GM21529 (cell line): ENCODE results near the gene ZNF839.
A peak's percentile ranks its signal among the peaks of the same experiment; 100 is the strongest.
"Not testable (repeated sequence)": the region's sequence is repeated elsewhere in the genome, so short reads cannot be mapped to it uniquely, and the experiment has no call there.

ENCODE experiments used
- ATAC-seq: cut with Tn5 transposase; IDR thresholded peaks from one replicate; pipeline ENCODE4 v1.9.1; 2021; ENCODE audit not compliant: unreplicated experiment

The ZNF839 gene

DNA sequence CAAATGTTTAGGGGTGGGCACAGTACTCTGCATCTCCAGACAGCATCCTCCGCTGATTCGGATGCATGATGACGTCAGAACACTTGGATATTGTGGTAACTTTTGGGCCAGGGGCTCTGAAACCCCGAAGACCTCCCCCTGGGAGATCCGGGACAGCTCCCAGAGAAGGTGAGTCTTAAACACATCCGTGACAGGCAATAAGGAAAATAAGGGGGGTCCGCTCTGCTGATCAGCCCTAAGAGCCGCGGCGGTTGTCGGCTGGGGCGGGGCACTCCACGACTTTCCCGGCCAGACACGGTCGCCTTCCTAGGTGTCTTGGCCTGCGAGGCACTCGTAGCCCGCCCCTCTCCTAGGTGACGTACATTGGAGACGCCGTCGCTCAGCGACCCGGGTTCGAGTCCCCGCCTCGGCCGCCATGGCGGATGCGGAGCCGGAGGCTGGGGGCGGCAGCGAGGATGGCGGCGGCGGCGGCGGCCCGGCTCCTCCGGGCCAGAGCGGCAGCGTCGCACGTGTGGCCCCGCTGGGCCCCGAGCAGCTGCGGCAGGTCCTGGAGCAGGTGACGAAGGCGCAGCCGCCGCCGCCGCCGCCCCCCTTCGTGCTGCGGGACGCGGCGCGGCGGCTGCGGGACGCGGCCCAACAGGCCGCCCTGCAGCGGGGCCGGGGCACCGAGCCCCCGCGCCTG, at the start of gene ZNF839:
Gene ZNF839 (plus strand): TSS at position 396 of the 682 bp plus-strand sequence. CDS start 20 bp downstream, at position 416.
- peak; percentile 54 for ATAC-seq

DNA sequence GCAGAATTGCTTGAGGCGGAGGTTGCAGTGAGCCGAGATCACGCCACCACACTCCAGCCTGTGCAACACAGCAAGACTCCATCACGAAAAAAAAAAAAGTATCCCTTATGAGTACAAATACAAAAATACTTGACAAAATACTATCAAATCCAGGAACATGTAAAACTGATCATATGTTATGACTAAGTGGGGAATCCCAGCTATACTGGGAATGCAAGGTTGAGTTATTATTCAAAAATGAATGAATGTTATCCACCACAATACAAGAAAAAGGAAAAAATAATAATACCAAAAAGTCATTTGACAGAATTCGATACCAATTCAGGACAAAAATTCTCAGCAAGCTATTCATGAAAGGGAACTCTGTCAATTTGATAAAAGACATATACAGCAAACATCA, 47.2 kb upstream of the ZNF839 start:
- no peak for ATAC-seq

DNA sequence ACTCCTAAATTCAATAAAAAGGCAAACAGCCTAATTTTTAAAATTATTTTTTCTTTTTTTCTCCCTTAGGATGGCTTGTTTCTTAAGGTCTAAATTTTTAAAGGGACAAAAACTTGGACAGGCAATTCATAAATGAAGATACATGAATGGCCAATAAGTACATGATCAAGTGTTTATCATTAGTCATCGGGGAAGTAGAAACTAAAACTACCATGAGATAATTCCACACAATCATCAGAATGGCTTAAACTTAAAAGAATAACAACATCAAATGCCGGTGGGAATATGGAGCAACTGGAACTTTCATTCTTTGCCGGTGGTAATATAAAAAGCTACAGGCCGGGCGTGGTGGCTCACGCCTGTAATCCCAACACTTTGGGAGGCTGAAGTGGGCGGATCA, 43.7 kb upstream of the ZNF839 start:
- no peak for ATAC-seq

DNA sequence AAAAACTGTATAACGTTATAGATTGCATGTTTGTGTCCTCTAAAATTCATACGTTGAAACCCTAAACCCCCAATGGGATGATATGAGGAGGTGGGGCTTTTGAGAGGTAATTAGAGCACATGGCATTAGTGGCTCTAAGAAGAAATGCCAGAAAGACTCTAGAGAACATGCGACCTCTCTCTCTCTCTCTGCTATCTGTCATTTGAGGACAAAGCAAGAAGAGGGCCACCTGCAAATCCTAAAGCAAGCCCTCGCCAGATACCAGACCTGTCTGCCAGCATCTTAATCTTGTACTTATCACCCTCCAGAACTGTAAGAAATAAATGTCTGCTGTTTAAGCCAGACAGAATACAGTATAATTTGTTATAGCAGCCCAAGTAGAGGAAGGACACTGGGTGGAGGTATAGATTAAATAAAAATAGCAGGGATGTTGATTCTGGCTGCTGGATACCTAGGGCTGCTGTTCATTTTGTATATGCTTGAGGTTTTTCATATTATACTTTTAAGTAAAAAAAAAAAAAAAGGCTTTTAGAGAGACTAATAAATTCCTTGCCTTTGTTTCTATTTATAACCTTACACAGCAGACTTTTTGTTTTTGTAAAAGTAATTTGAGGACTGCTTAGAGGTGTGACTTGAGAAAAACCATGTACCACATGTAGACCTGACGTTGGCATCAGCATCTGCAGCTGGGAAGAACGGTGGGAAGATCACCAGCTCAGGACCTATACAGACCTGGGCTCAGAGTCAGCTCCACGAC, 41.5 kb upstream of the ZNF839 start:
- ATAC-seq = no peak

DNA sequence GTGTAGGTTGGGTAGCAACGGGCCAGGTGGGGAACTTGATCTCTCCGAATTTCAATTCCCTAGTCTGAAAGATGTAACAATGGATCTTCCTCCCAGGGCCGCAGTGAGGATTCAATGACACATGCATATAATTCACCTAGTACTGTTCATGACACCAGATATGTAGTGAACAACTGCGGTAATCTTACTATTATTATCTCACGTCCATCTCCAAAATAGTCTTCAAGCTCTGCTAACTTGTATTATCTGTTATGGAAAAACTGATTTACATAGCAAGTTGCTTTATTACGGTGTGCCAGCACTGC, 41.0 kb upstream of the ZNF839 start:
- no peak for ATAC-seq

DNA sequence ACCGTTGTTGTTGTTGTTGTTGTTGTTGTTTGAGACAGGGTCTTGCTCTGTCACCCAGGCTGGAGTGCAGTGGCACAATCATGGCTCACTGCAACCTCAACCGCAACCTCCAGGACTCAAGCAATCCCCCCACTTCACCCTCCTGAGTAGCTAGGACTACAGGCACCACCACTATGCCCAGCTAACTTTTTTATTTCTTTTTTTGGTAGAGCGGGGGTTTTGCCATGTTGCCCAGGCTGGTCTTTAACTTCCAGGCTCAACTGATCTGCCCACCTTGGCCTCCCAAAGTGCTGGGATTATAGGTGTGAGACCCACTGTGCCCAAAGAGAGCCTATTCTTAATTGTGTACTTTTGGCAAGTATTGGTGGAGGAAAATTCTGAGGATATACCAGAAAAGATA, 40.3 kb upstream of the ZNF839 start:
- ATAC-seq = no peak

DNA sequence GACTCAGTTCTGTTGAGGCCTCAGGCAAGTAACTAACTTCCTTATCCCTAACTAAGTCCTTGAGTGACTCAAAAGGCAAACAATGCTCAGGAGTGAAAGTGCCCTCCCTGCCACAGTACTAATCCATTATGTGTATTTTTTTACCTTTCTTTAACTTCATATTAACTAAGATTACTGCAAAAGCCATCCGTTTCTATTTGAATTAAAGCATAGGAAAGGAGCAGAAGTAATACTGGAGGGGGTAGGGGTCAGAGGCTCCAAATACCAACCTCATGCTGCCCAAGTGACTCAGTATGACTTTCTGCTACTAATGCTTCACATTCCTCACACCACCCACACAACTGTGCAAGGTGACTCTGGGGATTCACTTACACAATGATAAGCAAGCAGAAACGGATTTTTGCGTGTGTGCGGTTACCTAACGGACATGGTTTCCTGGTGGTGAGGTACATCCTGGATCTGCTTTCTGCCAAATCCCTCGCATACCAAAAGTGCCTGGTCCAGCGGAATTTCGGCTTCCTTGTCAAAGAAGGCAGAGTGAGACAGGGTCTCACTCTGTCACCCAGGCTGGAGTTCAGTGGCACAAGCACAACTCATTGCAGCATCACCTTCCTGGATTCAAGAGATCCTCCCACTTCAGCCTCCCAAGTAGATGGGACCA, 39.7 kb upstream of the ZNF839 start:
- ATAC-seq = no peak

DNA sequence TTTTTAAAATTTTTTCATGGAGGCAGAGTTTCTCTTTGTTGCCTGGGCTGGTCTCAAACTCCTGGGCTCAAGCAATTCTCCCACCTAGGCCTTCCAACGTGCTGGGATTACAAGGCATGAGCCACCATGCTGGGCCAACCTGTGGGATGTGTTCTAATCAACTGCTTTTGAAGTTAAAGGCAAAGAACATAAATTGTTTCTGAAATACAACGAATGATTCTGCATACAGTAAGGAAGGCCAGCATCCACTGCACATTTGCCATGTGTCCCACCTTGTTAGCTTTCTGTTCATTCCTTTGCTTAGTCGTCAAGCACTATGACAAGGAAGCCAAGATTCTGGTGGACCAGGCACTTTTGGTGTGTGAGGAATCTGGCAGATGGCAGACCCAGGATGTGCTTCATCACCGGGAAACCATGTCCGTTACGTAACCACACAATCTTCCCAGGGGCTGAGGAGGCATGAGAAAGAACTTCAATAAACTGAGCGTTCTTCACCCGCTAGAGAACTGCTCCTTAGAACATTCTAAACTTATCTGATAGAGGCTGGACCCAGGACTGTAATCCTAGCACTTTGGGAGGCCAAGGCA, 39.1 kb upstream of the ZNF839 start:
- ATAC-seq = no peak

DNA sequence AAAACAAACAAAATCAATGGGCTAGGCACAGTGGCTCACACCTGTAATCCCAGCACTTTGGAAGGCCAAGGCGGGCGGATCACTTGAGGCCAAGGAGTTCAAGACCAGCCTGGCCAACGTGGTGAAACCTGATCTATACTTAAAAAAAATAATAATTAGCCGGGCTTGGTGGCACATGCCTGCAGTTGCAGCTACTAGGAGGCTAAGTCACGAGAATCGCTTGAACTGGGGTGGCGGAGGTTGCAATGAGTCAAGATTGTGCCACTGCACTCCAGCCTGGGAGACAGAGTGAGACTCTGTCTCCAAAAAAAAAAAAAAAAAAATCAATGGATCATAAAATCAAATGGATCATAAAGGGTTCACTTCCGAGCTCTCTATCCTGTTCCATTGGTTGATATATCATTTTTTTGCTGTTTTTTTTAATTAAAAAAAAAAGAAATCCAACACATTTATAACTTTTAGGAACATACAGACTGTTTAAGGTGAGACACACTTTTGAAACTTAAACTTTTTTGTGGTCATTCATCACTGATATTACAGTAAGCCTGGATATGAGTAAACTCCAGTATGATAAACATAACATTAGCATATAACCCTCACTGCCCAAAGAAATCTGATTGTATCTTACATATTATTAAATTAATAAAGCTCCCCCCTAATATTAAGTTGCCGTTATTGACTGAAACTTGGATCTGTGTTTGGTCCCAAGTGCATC, 36.6 kb upstream of the ZNF839 start:
- no peak for ATAC-seq

DNA sequence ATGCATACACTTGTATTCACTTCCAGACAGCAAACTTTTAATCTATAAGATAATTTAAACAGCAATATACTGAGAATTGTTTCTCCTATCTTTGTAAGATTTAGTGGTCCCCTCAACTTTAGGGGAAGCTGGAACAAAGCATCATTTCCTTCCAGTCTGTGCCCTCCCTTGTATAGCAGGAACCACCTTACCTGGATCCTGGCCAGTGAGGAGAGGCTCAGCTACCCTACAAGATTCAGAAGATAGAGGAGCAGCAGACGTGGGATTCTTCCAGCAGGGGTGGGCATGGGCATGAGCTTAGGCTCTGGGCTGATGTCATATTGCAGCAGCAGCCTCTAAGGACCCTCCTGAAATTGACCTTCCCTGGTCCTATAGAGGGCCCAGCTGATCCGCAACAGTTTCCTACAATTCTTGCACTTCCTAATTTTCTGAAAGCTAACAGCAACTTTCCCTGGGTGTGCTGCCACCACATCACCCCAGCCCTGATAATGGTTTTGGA, 35.9 kb upstream of the ZNF839 start:
- no peak for ATAC-seq

DNA sequence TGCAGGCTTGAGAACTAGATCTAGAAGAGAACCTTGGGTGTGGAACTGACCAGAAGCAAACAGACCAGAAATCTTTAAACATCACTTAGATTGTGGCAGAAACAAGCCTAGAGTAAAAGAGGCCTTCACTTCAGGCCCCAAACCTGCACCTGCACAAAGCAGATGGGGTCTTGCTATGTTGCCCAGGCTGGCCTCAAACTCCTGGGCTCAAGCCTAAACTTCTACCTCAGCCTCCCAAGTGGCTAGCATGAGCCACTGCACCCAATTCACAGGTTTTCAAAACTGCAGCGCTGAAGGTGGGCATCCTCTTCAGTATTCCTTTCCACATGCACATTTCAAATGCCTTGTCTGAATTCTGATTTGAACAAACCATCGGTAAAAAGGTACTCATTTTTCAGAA, 34.4 kb upstream of the ZNF839 start:
- no peak for ATAC-seq

DNA sequence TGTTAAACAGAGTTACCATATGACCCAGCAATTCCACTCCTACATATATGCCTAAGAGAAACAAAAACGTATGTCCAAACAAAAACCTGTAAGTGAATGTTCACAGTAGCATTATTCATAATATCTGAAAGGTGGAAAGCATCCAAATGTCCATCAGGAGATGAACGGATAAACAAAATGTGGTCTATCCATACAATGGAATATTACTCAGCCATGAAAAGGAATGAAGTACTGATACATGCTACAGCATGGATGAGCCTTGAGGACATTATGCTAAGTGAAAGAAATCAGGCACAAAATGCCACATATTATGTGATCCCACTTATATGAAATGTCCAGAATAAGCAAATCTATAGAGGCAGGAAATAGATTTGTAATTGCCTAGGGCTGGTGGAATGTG, 31.4 kb upstream of the ZNF839 start:
- no peak for ATAC-seq

DNA sequence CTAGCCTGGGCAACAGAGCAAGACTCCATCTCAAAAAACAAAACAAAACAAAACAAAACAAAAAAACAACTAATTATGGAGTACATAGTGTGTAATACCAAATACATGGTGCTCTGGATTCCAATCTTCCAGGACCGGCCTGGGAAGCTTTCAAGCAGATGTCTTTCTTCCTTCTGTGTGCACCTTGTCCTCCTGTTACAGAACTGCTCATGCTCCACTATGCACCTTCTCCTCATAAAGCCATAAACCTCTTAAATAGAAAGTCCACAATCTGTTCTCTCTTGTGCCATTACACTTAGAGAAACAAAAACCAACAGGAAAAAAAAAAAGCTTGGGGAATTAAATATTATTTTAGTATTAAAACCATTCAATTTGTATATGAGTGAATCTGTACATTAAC, 27.1 kb upstream of the ZNF839 start:
- no peak for ATAC-seq

DNA sequence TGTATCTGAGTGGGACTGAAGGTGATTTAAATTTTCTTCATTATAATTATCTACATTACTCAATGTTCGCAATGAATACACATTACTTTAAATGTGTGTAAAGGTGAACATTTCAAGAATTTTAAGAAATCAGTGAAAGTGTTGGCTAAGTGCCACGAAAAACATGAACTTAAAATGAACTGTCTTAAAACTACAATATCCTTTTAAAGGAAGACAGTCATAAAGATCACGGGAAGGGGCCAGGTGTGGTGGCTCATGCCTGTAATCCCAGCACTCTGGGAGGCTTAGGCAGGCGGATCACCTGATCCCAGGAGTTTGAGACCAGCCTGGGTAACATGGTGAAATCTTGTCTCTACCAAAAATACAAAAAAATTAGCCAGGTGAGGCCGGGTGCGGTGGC, 25.8 kb upstream of the ZNF839 start:
- no peak for ATAC-seq

DNA sequence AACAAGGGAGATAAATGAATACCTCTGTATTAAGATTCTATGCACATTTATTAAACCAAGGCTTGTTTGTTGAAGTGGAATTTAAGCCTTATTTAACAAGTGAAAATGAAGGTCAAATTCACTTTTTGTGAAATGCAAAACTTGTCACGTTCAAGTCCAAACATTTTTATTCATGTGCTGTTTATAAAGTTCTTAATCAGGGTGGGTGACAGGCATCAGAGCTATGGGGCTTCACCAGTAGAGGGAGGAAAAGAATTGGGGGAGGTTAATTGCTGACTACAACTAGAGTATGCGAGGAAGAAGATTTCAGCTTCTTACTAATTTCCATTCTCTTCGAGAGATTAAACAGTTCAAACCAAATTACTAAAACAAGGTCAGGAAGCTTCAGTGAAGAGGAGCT, 24.3 kb upstream of the ZNF839 start:
- no peak for ATAC-seq

DNA sequence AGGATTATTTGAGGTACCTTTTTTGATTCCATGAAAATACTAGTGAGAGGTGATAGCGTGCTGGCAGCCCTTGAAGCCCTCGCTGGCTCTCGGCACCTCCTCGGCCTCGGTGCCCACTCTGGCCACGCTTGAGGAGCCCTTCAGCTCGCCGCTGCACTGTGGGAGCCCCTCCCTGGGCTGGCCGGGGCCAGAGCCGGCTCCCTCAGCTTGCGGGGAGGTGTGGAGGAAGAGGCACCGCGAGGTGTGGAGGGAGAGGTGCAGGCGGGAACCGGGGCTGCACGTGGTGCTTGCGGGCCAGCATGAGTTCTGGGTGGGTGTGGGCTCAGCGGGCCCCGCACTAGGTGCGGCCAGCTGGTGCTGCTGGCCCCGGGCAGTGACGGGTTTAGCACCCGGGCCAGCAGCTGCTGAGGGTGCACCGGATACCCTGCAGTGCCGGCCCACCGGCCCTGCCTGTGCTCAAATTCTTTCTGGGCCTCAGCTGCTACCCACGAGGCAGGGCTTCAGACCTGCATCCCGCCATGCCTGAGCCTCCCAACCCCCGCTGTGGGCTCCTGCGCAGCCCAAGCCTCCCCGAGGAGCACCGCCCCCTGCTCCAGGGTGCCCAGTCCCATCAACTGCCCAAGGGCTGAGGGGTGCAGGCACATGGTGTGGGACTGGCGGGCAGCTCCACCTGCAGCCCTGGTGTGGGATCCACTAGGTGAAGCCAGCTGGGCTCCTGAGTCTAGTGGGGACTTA, 21.9 kb upstream of the ZNF839 start:
- no peak for ATAC-seq

DNA sequence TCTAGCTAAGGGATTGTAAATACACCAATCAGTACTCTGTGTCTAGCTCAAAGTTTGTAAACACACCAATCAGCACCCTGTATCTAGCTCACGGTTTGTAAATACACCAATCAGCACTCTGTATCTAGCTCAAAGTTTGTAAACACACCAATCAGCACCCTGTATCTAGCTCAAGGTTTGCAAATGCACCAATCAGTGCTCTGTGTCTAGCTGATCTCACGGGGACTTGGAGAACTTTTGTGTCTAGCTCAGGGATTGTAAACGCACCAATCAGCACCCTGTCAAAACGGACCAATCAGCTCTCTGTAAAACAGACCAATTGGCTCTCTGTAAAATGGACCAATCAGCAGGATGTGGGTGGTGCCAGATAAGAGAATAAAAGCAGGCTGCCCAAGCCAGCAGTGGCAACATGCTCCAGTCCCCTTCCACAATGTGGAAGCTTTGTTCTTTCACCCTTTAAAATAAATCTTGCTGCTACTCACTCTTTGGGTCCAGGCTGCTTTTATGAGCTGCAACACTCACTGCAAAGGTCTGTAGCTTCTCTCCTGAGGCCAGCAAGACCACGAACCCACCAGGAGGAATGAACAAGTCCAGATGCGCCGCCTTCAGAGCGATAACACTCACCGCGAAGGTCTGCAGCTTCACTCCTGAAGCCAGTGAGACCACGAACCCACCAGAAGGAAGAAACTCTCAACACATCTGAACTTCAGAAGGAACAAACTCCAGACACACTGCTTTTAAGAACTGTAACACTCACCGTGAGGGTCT, 21.1 kb upstream of the ZNF839 start:
- ATAC-seq = not testable (repeated sequence)

DNA sequence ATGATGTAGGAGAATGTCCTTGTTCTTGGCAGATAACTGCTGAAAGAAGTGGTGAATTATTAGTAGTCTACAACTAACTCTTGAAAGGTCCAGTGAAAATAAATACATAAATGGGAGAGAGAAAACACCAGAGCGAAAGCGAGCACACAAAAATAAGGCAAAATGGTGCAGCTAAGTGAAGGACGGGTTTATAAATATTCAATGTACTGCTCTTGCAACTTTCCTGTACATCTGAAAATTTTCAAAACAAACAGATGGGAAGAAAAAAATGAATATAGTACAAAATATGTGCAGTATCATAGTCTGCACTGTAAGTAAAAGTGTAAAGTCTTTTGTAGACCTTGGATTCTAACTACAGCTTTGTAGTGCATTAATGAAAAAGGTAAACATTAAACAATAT, 15.9 kb upstream of the ZNF839 start:
- no peak for ATAC-seq

DNA sequence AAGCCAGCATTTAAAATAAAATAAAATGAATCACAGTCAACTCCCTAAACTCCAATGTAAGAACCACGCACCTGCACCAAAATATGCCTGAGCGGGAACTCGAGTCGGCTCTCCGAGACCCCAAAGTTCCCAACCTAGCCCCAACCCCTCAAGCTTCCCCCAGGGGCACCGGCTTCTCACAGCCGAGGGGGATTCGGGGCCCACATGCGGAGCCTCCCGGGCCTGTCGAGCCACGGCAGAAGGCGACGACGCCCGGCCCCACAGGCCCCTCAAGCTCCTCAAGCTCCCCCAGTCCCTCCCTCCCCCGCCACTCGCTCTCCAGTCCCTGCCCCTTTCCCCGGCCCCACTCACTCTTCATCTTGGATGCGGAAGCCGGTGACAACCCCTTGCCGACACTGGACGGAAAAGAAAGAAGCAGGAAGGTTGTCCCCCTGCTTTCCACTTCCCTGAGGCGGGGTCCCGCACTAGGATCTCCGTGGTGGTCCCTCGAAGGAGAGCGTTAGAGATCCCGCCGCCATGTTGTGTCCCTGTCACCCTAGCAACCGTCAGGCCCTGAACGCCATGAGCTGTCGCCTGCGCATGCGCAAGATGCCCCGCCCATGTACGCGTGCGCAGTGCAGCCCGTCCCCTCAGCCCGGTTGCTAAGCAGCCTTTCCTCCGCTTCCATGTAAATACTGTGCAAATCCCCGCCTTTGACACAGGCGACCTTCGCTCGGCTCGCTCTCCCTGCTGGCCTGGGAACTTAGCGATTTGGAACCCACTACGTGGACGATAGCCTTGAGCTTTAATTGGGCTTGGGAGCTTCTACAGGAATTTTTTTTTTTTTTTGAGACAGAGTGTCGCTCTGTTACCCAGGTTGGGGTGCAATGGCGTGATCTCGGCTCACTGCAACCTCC, 14.7 kb upstream of the ZNF839 start, which contains the start of gene MOK:
Gene MOK (minus strand): TSS at position 554 of the 896 bp plus-strand sequence. CDS start 196 bp downstream, at position 358.
- ATAC-seq = peak; percentile 93
